ENCODE measurements around the gene PRKD1.
"Not testable (repeated sequence)": the region's sequence is repeated elsewhere in the genome, so short reads cannot be mapped to it uniquely, and the experiment has no call there.

Gene PRKD1

DNA sequence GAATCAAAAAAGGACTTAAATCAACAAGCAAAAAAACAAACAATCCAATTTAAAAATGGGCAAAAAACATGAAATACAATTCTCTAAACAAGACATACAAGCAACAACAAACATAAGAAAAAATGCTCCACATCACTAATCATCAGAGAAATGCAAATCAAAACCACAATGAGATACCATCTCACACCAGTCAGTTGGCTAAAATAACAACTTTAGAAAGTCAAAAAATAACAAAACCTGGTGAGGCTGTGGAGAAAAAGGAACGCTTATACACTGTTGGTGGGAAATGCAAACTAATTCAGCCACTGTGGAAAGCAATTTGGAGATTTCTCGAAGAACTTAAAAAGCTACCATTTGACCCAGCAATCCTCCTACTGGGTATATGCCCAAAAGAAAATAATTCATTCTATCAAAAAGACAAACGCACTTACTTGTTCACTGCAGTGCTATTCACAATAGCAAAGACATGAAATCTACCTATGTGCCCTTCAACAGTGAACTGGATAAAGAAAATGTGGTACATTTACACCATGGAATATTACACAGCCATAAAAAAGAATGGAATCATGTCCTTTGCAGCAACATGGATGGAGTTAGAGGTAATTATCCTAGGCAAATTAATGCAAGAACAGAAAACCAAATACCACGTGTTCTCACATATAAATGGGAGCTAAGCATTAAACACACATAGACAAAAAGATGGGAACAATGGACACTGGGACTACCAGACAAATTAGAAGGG is 26.9 kb downstream of the PRKD1 start:
- no peak for DNase-seq (ENCODE audit: low spot score)

DNA sequence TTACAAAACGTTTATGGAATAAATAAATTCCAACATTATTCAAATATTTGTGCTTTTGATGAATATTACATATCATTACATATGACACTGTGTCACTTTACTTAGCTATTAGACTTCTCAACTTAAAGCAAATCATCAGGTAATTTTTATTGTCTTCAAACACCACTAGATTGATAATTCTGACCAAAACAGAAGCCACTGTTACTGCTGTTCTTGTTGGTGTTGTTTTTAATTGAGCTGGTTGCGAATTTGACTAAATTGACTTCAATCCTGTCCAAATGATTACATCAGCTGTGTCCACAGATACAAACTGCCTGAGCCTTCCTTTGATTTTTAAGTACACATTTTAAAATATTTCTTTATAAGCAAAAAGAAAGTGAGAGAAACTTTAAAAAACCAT is 29.2 kb downstream of the PRKD1 start:
- no peak for DNase-seq (ENCODE audit: low spot score)

DNA sequence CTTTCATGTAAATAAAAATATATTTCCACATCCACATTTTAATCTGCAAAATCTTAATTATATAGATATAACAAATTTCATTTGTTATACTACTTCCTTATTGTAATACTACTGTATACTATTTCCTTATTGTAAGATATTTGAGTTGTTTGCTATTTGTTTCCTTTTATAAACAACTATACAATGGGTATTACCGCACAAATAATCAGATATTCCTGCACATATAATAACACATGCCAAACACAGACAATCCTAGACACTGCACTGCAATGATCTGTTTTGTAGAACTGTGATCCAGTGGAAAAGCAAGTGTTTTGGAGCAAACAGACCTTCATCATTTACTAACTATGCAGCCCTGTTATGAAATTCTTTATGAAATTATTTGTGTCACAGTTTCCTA is 30.5 kb downstream of the PRKD1 start:
- DNase-seq (ENCODE audit: low spot score), result no peak

DNA sequence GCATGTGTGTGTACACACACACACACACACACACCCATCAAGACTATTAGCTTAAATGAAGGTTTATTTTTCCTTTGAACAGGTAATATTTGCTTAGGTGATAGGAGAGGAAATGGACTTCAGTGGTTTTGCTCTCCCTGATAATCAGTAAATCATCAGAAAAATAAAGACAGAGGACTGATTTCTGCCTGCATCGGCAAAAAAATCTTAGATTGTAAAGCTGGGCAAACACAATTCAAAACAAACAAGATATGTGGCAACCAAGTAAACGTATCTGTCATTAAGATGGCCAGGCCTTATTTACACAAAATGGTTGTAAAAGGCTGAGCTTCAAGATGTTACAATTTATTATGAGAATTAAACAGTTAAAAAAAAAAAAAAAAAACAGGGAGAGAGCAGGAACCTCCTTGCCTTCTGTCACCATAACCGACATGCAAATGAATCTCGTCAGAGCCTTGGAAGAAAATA is 31.3 kb downstream of the PRKD1 start:
- no peak for DNase-seq (ENCODE audit: low spot score)

DNA sequence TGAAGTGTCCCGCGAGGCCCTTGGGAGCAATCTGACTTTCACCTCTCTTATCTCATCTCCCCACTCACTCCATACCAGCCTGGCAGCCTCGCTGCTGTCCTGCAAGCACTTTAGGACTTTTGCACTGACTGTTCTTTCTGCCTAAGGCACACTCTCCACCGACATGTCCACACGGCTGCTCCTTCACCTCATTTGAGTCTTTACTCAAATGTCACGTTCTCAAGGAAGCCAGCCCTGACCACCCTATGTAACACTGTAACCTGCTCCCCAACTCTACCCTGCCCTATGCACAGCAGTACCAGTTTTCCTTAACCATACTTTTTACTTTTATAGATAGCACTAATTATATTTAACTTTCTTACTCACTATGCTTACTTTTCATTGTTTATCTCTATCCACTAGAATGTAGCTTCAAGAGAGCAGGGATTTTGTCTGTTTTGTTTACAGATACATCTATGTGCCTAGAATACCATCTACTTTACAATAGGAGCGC is 32.0 kb downstream of the PRKD1 start:
- no peak for DNase-seq (ENCODE audit: low spot score)

DNA sequence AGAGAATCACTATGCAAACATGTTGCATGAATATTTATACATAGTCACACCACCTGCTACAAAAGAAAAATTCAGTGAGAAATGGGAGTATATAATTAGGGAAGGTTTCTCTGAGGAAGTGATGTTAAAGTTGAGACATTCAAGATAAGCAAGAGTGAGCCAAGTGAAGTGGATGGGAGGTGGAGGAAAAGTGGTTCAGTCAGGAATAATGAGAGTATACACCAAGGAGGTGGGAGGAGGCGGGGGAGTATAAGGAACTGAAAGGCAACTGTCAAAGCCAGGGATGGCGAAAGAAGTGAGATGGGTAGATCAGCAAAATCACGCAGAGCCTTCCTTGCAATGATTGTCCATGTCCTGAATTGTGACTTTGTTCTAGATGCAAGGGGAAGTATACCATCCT is 33.7 kb downstream of the PRKD1 start:
- no peak for DNase-seq (ENCODE audit: low spot score)

DNA sequence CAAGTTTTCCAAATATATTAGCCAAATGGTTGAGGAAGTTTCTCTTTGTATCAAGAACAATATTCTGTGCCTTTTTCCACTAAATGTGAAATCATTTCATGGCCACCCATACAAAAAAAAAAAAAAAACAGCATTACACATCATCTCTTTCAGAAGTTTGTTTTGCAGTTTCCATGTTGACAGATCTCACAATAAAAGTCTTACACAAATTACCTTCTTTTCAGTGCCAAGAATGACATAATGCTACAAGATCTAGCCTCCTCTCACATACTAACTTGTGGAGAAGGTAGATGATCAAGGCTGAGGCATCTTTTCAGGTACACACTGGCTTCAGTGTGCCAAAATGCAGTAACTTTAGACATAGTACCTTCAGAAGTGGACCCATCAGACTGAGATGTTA is 35.3 kb downstream of the PRKD1 start:
- no peak for DNase-seq (ENCODE audit: low spot score)

DNA sequence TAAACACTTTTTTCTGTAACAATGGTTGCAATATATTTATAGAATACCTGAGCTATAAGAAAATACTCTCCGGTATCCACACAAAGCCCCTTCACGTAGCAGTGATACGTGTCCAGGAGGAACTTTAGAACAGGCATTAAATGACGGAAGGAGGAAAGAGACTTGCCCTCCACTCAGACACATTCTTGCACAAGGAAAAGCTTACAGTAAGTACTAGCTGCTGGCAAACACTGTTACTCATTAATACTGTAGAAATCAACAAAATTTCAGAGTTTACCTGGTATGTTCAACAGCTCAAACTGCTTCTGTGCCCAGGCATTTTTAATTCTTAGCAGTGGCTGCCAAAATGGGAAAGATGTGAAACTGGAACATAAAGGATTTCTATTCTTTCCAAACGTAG is 41.7 kb downstream of the PRKD1 start:
- no peak for DNase-seq (ENCODE audit: low spot score)

DNA sequence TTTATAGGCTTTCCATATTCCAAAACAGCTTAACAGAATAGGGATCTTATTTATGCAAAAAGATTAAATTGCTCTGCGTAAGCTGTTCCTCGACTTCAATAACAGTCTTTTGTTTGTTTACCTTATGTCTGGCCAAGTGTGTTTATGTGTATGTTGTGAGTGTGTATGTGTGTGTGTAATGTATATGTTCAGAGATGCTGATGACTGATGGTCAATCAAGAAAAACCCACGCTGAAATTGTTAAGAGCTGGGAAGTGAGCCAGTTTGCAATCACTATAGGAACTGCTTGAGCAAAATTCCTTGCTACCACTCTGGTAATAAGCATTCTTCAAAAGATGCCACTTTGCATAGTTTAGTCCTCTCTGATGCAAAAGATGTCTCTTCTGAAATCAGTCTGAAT is 59.6 kb downstream of the PRKD1 start:
- DNase-seq (ENCODE audit: low spot score), result no peak

DNA sequence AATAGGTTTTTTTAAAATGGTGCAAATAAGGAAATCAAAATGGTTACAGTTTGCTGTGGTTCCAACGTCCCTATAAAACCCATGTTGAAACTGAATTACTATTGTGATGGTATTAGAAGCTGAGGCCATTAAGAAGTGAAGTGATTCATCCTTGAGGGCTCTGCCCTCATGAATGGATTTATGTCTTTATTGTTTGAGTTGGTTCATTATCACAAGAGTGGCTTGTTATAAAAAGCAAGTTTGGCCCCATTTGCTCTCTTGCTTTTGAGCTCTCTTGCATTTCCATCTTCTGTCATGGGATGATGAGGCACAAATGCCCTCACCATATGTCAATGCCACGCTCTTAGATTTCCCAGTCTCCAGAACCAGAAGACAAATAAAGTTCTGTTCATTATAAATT is 62.3 kb downstream of the PRKD1 start:
- no peak for DNase-seq (ENCODE audit: low spot score)

DNA sequence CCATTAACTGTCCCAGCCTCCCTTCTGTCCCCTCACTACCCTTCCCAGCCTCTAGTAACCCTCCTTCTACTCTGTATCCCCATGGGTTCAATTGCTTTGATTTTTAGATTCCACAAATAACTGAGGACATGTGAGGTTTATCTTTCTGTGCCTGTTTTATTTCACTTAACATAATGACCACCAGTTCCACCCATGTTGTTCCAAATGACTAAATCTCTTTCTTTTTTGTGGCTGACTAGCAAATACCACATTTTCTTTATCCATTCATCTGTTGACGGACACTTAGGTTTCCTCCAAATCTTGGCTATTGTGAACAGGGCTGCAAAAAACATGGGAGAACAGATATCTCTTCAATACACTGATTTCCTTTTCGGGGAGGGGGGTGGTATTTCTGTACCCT is 65.7 kb downstream of the PRKD1 start:
- DNase-seq (ENCODE audit: low spot score), result no peak

DNA sequence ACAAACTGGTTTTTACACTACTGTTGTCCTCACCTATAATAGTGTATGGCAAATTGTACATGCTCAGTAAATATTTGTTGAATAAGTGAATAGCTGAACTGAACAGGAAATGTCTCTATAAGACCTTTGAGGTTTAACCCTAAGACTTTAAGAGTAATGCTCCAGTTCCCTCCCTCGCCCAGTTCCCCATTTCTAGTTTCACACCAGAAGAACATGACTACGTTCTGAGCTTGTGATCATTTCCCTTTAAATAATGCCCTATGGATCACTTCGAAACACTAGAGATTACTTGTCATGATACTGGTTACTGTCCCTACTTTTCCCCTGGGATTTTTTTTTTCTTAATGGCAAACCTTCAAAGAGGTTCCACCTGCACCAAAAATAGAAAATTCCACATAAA is 69.3 kb downstream of the PRKD1 start:
- DNase-seq (ENCODE audit: low spot score), result no peak

DNA sequence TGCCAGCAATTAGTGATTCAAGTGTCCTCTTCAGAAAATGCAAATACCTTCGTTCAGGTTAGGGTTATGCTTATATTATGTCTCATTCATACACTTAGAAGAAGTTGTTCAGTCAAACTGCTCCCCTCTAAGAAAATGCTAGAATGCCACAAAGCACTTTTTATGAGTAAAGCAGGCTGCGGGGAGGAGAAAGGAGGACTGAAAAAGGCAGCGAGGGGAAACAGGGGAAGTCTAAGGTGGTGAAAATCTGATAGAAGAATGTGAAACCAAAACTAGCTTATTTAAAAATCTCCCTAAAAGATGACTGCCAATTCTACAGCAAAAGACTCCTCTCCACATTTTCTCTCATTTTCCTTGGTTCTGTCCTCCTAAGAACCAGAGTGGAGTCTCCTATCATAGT is 70.1 kb downstream of the PRKD1 start:
- DNase-seq (ENCODE audit: low spot score), result no peak

DNA sequence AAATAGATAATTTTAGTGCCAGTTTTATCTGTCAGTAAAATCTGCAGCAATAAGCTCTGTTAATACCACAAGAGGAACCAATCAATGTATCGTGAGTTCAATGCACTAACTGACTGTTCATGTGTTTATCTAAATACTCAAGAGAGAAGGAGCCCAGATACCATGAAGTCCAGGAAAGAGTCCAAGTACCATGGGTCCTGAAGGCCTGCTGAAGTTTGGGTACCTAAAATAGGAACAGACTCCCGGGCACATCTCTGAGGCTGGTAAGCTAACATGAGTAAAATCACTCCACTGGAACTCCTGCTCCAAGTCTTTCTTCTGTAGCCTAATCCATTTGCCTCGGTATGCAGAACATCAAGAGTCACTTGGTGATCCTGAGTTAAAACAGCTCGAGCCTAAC is 71.1 kb downstream of the PRKD1 start:
- DNase-seq (ENCODE audit: low spot score), result no peak

DNA sequence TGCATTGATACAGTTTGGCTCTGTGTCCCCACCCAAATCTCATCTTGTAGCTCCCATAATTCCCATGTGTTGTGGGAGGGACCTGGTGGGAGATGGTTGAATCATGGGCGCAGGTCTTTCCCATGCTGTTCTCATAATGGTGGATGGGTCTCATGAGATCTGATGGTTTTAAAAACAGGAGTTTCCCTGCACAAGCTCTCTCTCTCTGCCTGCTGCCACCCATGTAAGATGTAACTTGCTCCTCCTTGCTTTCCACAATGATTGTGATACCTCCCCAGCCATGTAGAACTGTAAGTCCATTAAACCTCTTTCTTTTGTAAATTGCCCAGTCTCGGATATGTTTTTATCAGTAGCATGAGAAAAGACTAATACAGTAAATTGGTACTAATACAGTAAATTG is 74.0 kb downstream of the PRKD1 start:
- not testable (repeated sequence) for DNase-seq (ENCODE audit: low spot score)

DNA sequence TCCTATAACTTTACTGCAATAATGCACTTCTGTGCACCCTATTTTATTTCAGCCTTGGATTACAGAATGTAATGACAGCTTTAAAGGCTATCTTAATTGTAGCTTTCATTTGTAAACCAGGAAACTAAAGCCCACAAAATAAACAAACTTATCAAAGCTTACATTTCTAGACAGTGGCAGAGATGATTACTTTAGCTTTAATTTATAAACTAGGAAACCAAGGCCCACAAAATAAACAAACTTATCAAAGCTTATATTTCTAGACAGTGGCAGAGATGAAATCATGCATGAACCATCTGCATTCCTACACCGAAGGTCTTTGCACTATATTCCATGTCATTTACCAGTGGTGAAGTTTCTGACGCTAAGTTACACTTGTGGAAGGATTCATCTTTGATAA is 74.4 kb downstream of the PRKD1 start:
- no peak for DNase-seq (ENCODE audit: low spot score)

DNA sequence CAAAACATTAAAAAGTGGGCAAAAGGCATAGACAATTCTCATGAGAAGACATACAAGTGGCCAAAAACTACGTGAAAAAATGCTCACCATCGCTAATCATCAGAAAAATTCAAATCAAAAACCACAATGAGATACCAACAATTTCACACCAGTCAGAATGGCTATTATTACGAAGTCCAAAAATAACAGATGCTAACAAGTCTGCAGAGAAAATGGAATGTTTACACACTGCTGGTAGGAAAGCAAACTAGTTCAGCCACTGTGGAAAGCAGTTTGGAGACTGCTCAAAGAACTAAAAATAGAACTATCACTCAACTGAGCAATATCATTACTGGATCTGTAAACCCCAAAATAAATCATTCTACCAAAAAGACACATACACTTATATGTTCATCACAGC is 76.2 kb downstream of the PRKD1 start:
- no peak for DNase-seq (ENCODE audit: low spot score)

DNA sequence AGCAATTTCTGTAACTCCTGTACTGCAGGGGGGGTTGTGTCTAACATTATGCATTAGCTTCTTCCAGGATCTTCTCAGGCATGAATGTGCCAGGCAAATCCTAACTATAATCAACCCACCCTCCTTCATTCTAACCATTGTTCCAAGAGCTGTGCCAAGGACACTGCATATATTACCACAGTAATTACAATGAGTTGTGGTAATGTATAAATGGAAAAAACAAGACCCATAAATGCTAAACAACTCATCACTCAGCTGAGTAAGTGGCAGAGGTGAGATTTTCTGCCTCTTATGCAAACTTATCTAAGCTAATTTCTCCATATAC is 80.6 kb downstream of the PRKD1 start:
- no peak for DNase-seq (ENCODE audit: low spot score)

DNA sequence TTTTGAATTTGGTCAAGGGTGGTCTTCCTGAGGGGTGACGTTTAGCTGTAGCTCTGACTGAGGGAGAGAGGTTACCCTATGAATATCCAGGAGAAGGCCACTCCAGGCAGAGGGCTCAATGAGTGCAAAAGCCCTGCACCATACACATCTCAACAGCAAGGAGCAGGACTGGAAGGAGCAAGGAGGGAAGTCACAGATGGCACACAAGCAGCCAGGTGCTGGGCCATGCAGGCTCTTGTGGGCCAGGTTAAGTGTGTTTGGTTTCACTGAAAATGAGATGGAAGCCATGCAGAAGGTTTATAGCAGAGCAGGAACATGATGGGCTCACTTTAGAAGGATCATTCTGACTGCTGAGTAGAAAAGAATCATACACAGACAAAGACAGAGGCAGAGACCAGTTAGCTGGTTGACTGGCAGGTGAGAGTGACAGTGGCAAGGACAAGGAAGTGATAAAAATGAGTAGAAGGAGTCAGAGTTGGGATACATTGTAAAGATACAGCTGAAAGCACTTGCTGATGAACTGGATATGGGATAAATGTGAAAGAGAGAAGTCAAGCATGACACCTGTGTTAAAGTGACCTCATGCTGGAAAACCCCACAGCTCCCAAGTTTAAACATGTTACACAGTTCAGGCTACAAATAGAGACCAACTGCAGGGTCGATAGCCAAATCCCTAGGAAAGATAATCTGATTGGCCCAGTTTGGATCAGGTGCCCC is 81.2 kb downstream of the PRKD1 start:
- no peak for DNase-seq (ENCODE audit: low spot score)

DNA sequence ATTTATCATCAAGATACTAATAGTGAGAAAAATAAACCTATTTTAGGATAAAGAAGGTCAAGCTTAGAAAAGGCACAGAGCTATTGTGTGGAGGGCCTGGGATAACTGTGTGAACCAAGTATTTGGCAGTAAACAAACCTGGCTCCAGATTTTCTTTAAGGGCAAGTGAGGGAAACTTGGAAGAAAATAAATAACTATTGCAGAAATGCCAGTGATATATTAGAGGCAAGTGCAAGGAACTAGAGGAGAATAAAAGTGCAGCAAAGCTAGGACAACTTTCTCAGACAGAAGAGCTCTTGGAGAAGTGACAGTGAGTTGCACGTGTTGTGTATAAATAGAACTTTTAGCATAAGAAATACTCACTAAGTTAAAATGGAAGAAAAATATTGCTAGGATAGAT is 83.7 kb downstream of the PRKD1 start:
- DNase-seq (ENCODE audit: low spot score), result no peak

DNA sequence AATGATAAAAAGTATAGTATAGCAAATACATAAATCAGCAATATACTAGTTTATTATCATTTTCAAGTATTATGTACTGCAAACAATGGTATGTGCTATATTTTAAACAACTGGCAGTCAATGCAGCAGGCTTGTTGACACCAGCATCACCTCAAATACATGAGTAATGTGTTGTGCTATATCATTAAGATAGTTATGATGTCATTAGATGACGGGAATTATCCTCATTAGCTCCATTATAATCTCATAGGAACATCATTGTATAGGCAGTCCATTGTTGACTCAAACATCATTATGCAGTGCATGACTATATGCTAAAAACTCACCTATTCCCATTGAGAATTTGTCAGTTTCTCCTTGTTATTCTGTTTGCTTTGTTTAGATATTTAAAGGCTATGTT is 85.4 kb downstream of the PRKD1 start:
- DNase-seq (ENCODE audit: low spot score), result no peak

DNA sequence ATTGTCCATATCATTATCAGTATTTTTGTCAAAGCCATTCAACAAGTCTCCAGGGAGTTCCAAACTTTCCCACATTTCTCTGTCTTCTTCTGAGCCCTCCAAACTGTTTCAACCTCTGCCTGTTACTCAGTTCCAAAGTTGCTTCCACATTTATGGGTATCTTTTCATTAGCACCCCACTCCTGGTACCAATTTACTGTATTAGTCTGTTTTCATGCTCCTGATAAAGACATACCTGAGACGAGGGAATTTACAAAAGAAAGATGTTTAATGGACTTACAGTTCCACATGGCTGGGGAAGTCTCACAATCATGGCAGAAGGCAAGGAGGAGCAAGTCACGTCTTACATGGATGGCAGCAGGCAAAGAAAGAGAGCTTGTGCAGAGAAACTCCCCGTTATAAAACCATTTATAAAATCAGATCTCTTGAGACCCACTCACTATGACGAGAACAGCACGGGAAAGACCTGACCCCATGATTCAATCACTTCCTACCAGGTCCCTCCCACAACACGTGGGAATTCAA is 87.2 kb downstream of the PRKD1 start:
- not testable (repeated sequence) for DNase-seq (ENCODE audit: low spot score)

DNA sequence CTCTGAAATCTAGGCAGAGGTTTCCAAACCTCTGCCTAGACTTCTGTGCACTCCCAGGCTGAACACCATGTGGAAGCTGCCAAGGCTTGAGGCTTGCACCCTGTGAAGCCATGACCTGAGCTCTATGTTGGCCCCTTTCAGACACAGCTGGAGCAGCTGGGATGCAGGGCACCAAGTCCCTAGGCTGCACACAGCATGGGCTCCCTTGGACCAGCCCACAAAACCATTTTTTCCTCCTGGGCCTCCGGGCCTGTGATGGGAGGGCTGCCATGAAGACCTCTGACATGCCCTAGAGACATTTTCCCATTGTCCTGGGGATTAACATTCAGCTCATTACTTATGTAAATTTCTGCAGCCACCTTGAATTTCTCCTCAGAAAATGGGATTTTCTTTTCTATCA is 88.0 kb downstream of the PRKD1 start:
- not testable (repeated sequence) for DNase-seq (ENCODE audit: low spot score)

DNA sequence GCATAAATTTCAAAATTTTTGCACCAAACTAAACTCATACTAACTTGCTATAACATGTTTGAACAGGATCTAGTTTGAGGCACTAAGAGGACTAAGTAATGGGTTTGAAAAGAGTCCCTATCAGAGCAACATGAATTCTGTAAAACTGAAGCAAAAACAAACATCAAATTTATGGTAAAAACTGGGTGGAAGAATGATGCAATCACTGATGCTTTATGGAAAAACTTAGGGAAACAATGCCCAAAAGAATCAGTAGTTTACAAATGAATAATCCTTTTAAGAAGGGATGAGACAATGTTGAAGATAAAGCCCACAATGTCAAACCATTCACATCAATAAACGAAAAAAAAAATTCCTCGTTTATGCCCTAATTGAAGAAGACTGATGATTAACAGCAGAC is 88.9 kb downstream of the PRKD1 start:
- no peak for DNase-seq (ENCODE audit: low spot score)
